GM23338 (cell line): ENCODE results near the gene FCN1.

Experiments used
- CREB1 ChIP-seq: fragments of 250-450 bp; sonication (Bioruptor Pico); IDR thresholded peaks from 2 replicates; pipeline ENCODE4 v1.5.0; 2020; ENCODE audit warnings: low read depth, mild to moderate bottlenecking, moderate library complexity
- CTCF ChIP-seq, 2 experiments: fragments of 200-600 bp in 1 of 2; sonication (generic) in 1 of 2; conservative IDR thresholded peaks; 2 replicates each; pipeline versions ENCODE4 v1.5.1 to v1.6.1; 2016 to 2017; ENCODE audit warnings: antibody characterized with exemption in 2 of 2, low read depth in 2 of 2, mild to moderate bottlenecking in 2 of 2, moderate library complexity in 1 of 2
- ETS1 ChIP-seq: IDR thresholded peaks from 2 replicates; pipeline ENCODE4 v1.6.1; 2016; ENCODE audit warnings: antibody characterized with exemption
- EZH2 ChIP-seq: fragments of 200-600 bp; sonication (generic); IDR thresholded peaks from one replicate; pipeline ENCODE4 v1.8.0; 2017; ENCODE audit warnings: antibody characterized with exemption, mild to moderate bottlenecking, low read depth; ENCODE audit not compliant: unreplicated experiment
- EZH2phosphoT487 ChIP-seq: fragments of 200-600 bp; sonication (generic); IDR thresholded peaks from one replicate; pipeline ENCODE4 v1.8.1; 2018; ENCODE audit warnings: antibody characterized with exemption; ENCODE audit not compliant: unreplicated experiment
- JUNB ChIP-seq: IDR thresholded peaks from one replicate; pipeline ENCODE4 v1.6.1; 2016; ENCODE audit warnings: antibody characterized with exemption; ENCODE audit not compliant: unreplicated experiment
- NANOG ChIP-seq: IDR thresholded peaks from 2 replicates; pipeline ENCODE4 v1.6.1; 2016; ENCODE audit warnings: antibody characterized with exemption, borderline replicate concordance
- POLR2AphosphoS5 ChIP-seq: IDR thresholded peaks from 2 replicates; pipeline ENCODE4 v1.6.1; 2016; ENCODE audit warnings: antibody characterized with exemption, low read depth
- REST ChIP-seq: IDR thresholded peaks from one replicate; pipeline ENCODE4 v1.6.1; 2018; ENCODE audit warnings: antibody characterized with exemption; ENCODE audit not compliant: unreplicated experiment
- STAT1 ChIP-seq: IDR thresholded peaks from one replicate; pipeline ENCODE4 v1.6.1; 2016; ENCODE audit warnings: antibody characterized with exemption; ENCODE audit not compliant: unreplicated experiment
- ZNF114 ChIP-seq: fragments of 250-450 bp; sonication (Bioruptor Pico); IDR thresholded peaks from 2 replicates; pipeline ENCODE4 v1.5.0; 2020; ENCODE audit warnings: mild to moderate bottlenecking, moderate library complexity

- TF ChIP-seq EZH2 (no peak), CTCF (conservative IDR thresholded peaks at IDR 0.05; ENCODE audit: low read depth in 2 of 2) (no peak), POLR2AphosphoS5 (no peak), REST (no peak), EZH2phosphoT487 (no peak), ZNF114 (CRISPR knock-in tag) (no peak), CREB1 (no peak), ETS1 (no peak), JUNB (no peak), NANOG (no peak), STAT1 (no peak)
These were observed 3.2 kb downstream of the FCN1 start for GRCh38 chr9:134914501-134914834.
